Naive B cell (primary cell): ENCODE measurements around the gene FGF19. TPM values are rescaled to one million over a fixed set of nuclear protein-coding genes. Genes with fewer than 3 reads are reported as not detected.

ENCODE experiments used
- ATAC-seq, 2 donors: fragments of 150-1000 bp; cut with Tn5 transposase; 2 replicates each; pipeline ENCODE4 v1.10.0; 2021; ENCODE audit warnings: low read depth in 2 of 2, mild to moderate bottlenecking in 2 of 2, moderate library complexity in 2 of 2
- DNase-seq: peaks from one replicate; pipeline ENCODE4 v3.0.0; 2022
- H3K27ac Mint-ChIP-seq, 6 donors: one replicate each; pipeline ENCODE4 v1.8.0; 2020 to 2022; ENCODE audit warnings: mild to moderate bottlenecking in 6 of 6, mixed read lengths in 6 of 6, moderate library complexity in 5 of 6, inconsistent platforms in 2 of 6
- H3K27me3 Mint-ChIP-seq, 3 donors: one replicate each; pipeline ENCODE4 v1.8.0; 2021 to 2022; ENCODE audit warnings: mixed read lengths in 3 of 3, mild to moderate bottlenecking in 1 of 3
- H3K36me3 Mint-ChIP-seq, 2 donors: one replicate each; pipeline ENCODE4 v1.8.0; 2020 to 2022; ENCODE audit warnings: mixed read lengths in 2 of 2, inconsistent platforms in 1 of 2, mild to moderate bottlenecking in 1 of 2
- H3K4me1 Mint-ChIP-seq, 3 donors: one replicate each; pipeline ENCODE4 v1.8.0; 2020 to 2022; ENCODE audit warnings: mixed read lengths in 3 of 3, inconsistent platforms in 1 of 3, mild to moderate bottlenecking in 1 of 3, moderate library complexity in 1 of 3
- H3K4me3 Mint-ChIP-seq, 8 donors: one replicate each; pipeline ENCODE4 v1.8.0; 2020 to 2022; ENCODE audit warnings: mild to moderate bottlenecking in 8 of 8, mixed read lengths in 8 of 8, moderate library complexity in 8 of 8, inconsistent platforms in 2 of 8
- H3K9me3 Mint-ChIP-seq, 7 donors: one replicate each; pipeline ENCODE4 v1.8.0; 2020 to 2022; ENCODE audit warnings: mixed read lengths in 7 of 7, mild to moderate bottlenecking in 5 of 7, inconsistent platforms in 2 of 7, moderate library complexity in 1 of 7
- polyA plus RNA-seq, 6 donors: library from polyadenylated mRNA; unstranded; fragments of 300-500 nt; fragmentation: Illumina TruSeq; gene quantifications; one replicate each; pipeline ENCODE4 v1.2.3, GENCODE V29; 2021; ENCODE audit warnings: low read depth in 6 of 6

The FGF19 gene
- polyA plus RNA-seq, 6 donors from 2014 or later: not detected

GRCh38 chr11:69670158-69670845 lies 33.5 kb downstream of the FGF19 start:
- Mint-ChIP-seq H3K4me3 (peak overlapping the region in 2 of 8 donors; percentile 35 to 74), H3K9me3 (no peaks in the 10 kb centered on the region), H3K36me3 (peaks cover 0 to under 1% of the 10 kb centered on the region in 2 donors), H3K27ac (peak overlapping the region in 4 of 6 donors; percentile 26 to 77 (median 49)), H3K4me1 (peaks cover 21 to 46% (median 36%) of the 10 kb centered on the region in 3 donors), H3K27me3 (peaks cover 0 to 2% (median 0%) of the 10 kb centered on the region in 3 donors)
- ATAC-seq: peak in 1 of 2 donors; percentile 22
- peak; percentile 59 for DNase-seq

- peaks cover 22 to 40% (median 32%) of the 10 kb centered on the region in 3 donors for H3K4me1 Mint-ChIP-seq
- DNase-seq (no peak), ATAC-seq (no peak)
- H3K4me3 Mint-ChIP-seq: no peak overlapping the region
- H3K9me3 Mint-ChIP-seq: no peaks in the 10 kb centered on the region
- H3K27ac Mint-ChIP-seq: no peak overlapping the region
- H3K27me3 Mint-ChIP-seq: no peaks in the 10 kb centered on the region
- H3K36me3 Mint-ChIP-seq: peaks cover 0 to 9% of the 10 kb centered on the region in 2 donors
Observed at GRCh38 chr11:69669486-69669885, 34.3 kb downstream of the FGF19 start.

- ATAC-seq (no peak), DNase-seq (no peak)
- Mint-ChIP-seq H3K27me3 (no peaks in the 10 kb centered on the region), H3K4me1 (peaks cover 18 to 24% (median 21%) of the 10 kb centered on the region in 3 donors), H3K9me3 (no peaks in the 10 kb centered on the region), H3K36me3 (peaks cover 0 to 16% of the 10 kb centered on the region in 2 donors), H3K27ac (no peak overlapping the region), H3K4me3 (no peak overlapping the region)
Observed at GRCh38 chr11:69667619-69668604, 35.9 kb downstream of the FGF19 start.

GRCh38 chr11:69666752-69667536 lies 36.9 kb downstream of the FGF19 start:
- ATAC-seq: no peak
- H3K36me3 Mint-ChIP-seq: peaks cover 0 to 16% of the 10 kb centered on the region in 2 donors
- DNase-seq: no peak
- no peak overlapping the region for H3K27ac Mint-ChIP-seq
- no peak overlapping the region for H3K4me3 Mint-ChIP-seq
- H3K27me3 Mint-ChIP-seq: no peaks in the 10 kb centered on the region
- peaks cover 12 to 21% (median 16%) of the 10 kb centered on the region in 3 donors for H3K4me1 Mint-ChIP-seq
- no peaks in the 10 kb centered on the region for H3K9me3 Mint-ChIP-seq

- H3K27ac Mint-ChIP-seq: no peak overlapping the region
- no peak for ATAC-seq
- H3K9me3 Mint-ChIP-seq: no peaks in the 10 kb centered on the region
- H3K27me3 Mint-ChIP-seq: no peaks in the 10 kb centered on the region
- H3K4me1 Mint-ChIP-seq: peaks cover 12 to 16% (median 12%) of the 10 kb centered on the region in 3 donors
- no peak for DNase-seq
- H3K4me3 Mint-ChIP-seq: no peak overlapping the region
- H3K36me3 Mint-ChIP-seq: peaks cover 0 to 16% of the 10 kb centered on the region in 2 donors
Observed at GRCh38 chr11:69666261-69666660, 37.6 kb downstream of the FGF19 start.

- H3K4me3 Mint-ChIP-seq: no peak overlapping the region
- DNase-seq: no peak
- H3K9me3 Mint-ChIP-seq: no peaks in the 10 kb centered on the region
- H3K27ac Mint-ChIP-seq: no peak overlapping the region
- H3K27me3 Mint-ChIP-seq: no peaks in the 10 kb centered on the region
- H3K4me1 Mint-ChIP-seq: peaks cover 9 to 17% (median 11%) of the 10 kb centered on the region in 3 donors
- peaks cover 0 to 16% of the 10 kb centered on the region in 2 donors for H3K36me3 Mint-ChIP-seq
- no peak for ATAC-seq
Observed at GRCh38 chr11:69665669-69666068, 38.2 kb downstream of the FGF19 start.

- peaks cover 0 to 16% of the 10 kb centered on the region in 2 donors for H3K36me3 Mint-ChIP-seq
Observed at GRCh38 chr11:69664901-69665300, 38.9 kb downstream of the FGF19 start.

GRCh38 chr11:69664103-69664775 lies 39.6 kb downstream of the FGF19 start:
- H3K27ac Mint-ChIP-seq: peak overlapping the region in 1 of 6 donors; percentile 13

More at GRCh38 chr11:69664901-69665300, 38.9 kb downstream of the FGF19 start:
- DNase-seq (no peak), ATAC-seq (no peak)
- H3K27me3 Mint-ChIP-seq: no peaks in the 10 kb centered on the region
- H3K27ac Mint-ChIP-seq: no peak overlapping the region
- H3K4me3 Mint-ChIP-seq: no peak overlapping the region
- H3K9me3 Mint-ChIP-seq: no peaks in the 10 kb centered on the region
- peaks cover 1 to 13% (median 4%) of the 10 kb centered on the region in 3 donors for H3K4me1 Mint-ChIP-seq

GRCh38 chr11:69663326-69663725 lies 40.5 kb downstream of the FGF19 start:
- Mint-ChIP-seq H3K4me3 (no peak overlapping the region), H3K4me1 (peaks cover 4 to 13% (median 4%) of the 10 kb centered on the region in 3 donors), H3K27me3 (no peaks in the 10 kb centered on the region), H3K27ac (no peak overlapping the region), H3K36me3 (peaks cover 0 to 16% of the 10 kb centered on the region in 2 donors), H3K9me3 (no peaks in the 10 kb centered on the region)
- no peak for DNase-seq
- ATAC-seq: no peak

More at GRCh38 chr11:69664103-69664775, 39.6 kb downstream of the FGF19 start:
- Mint-ChIP-seq H3K27me3 (no peaks in the 10 kb centered on the region), H3K4me3 (no peak overlapping the region), H3K4me1 (peaks cover 4 to 13% (median 4%) of the 10 kb centered on the region in 3 donors), H3K9me3 (no peaks in the 10 kb centered on the region), H3K36me3 (peaks cover 0 to 16% of the 10 kb centered on the region in 2 donors)
- DNase-seq (no peak), ATAC-seq (no peak)

GRCh38 chr11:69662806-69663205 lies 41.0 kb downstream of the FGF19 start:
- Mint-ChIP-seq H3K27ac (peak overlapping the region in 1 of 6 donors; percentile 67), H3K9me3 (no peaks in the 10 kb centered on the region), H3K36me3 (peaks cover 0 to 16% of the 10 kb centered on the region in 2 donors), H3K4me3 (no peak overlapping the region), H3K27me3 (no peaks in the 10 kb centered on the region), H3K4me1 (peaks cover 4 to 12% (median 4%) of the 10 kb centered on the region in 3 donors)
- ATAC-seq (no peak), DNase-seq (no peak)

GRCh38 chr11:69662021-69662698 lies 41.7 kb downstream of the FGF19 start:
- ATAC-seq (no peak), DNase-seq (no peak)
- H3K4me3 Mint-ChIP-seq: no peak overlapping the region
- peaks cover 4 to 11% (median 4%) of the 10 kb centered on the region in 3 donors for H3K4me1 Mint-ChIP-seq
- H3K27me3 Mint-ChIP-seq: no peaks in the 10 kb centered on the region
- H3K27ac Mint-ChIP-seq: peak overlapping the region in 1 of 6 donors; percentile 63
- no peaks in the 10 kb centered on the region for H3K9me3 Mint-ChIP-seq
- peaks cover 0 to 16% of the 10 kb centered on the region in 2 donors for H3K36me3 Mint-ChIP-seq

- no peak overlapping the region for H3K27ac Mint-ChIP-seq
- DNase-seq (no peak), ATAC-seq (no peak)
- peaks cover 0 to 16% of the 10 kb centered on the region in 2 donors for H3K36me3 Mint-ChIP-seq
- peaks cover 4 to 11% (median 4%) of the 10 kb centered on the region in 3 donors for H3K4me1 Mint-ChIP-seq
- H3K9me3 Mint-ChIP-seq: no peaks in the 10 kb centered on the region
- H3K27me3 Mint-ChIP-seq: no peaks in the 10 kb centered on the region
- no peak overlapping the region for H3K4me3 Mint-ChIP-seq
Observed at GRCh38 chr11:69661413-69661715, 42.5 kb downstream of the FGF19 start.
